Measurements from ENCODE around the gene ZNF519.
"Not testable (repeated sequence)": the region's sequence is repeated elsewhere in the genome, so short reads cannot be mapped to it uniquely, and the experiment has no call there.

DNA sequence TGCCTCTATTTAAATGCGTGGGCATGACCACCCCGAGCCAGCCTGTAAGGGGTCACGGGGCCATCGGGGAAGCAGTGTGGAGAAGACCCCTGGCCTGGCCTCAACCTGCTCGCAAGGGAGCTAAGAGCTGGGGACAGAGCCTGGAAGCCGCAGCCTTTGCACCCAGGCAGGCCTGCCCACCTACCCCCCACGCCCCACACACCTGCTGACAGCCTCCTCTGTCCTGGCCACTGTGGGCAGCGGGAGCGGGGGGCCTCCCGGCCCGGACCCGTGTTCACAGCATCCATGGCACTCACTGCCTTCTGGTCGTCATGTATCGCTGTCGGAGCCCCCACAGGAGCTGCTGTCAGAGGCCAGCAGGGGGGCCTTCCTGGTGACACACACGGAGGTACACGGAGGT lies 11.2 kb upstream of the ZNF519 start:
- TF ChIP-seq, protein P1, sequence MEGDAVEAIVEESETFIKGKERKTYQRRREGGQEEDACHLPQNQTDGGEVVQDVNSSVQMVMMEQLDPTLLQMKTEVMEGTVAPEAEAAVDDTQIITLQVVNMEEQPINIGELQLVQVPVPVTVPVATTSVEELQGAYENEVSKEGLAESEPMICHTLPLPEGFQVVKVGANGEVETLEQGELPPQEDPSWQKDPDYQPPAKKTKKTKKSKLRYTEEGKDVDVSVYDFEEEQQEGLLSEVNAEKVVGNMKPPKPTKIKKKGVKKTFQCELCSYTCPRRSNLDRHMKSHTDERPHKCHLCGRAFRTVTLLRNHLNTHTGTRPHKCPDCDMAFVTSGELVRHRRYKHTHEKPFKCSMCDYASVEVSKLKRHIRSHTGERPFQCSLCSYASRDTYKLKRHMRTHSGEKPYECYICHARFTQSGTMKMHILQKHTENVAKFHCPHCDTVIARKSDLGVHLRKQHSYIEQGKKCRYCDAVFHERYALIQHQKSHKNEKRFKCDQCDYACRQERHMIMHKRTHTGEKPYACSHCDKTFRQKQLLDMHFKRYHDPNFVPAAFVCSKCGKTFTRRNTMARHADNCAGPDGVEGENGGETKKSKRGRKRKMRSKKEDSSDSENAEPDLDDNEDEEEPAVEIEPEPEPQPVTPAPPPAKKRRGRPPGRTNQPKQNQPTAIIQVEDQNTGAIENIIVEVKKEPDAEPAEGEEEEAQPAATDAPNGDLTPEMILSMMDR (IDR thresholded peaks at IDR 0.05): not testable (repeated sequence)
- TF ChIP-seq POLR2A (IDR thresholded peaks at IDR 0.05): not testable (repeated sequence)
